Pericardium fibroblast (primary cell): Measurements from ENCODE around the gene BRINP3. TPM values are rescaled to one million over a fixed set of nuclear protein-coding genes. Genes with fewer than 3 reads are reported as not detected.

ENCODE experiments used
- total RNA-seq: library from RNA; depleted of rRNA; stranded (reverse); fragments of >200 nt; gene quantifications from 2 replicates; pipeline ENCODE4 v1.2.3, GENCODE V29; 2015

The BRINP3 gene
- total RNA-seq: 0.70 TPM in 1 of 2 replicates, not detected in the other

DNA sequence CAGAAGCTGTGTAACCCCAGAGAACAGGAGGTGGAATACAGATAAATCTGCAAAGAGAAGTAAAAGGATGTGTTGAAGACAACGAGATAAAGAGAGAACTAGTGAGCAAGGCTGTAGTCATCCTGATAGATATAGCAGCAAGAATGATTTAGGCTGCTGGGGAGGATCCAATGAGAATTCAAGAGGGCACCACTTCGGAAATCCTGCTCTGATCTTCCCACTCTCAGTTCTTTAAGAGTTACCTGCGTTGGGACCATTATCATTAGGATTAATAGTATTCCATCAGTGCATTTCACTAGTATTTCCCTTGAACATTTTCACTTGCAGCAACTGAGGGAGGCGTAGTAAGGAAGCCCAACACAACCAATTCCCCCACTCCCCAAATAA is at the start of gene BRINP3:
Gene BRINP3 (minus strand): TSS at position 103 of the 387 bp plus-strand sequence.

